HL-60 (cell line): ENCODE data around the gene WFS1.

Experiments used
- TF ChIP-seq, protein P1 (sequence below): IDR thresholded peaks from 2 replicates; pipeline ENCODE4 v1.6.1; 2012; ENCODE audit warnings: low read depth; ENCODE audit not compliant: insufficient replicate concordance
- TF ChIP-seq, protein P2 (sequence below): IDR thresholded peaks from one replicate; pipeline ENCODE4 v1.5.1; 2011; ENCODE audit warnings: low read length, control low read depth, inconsistent platforms; ENCODE audit not compliant: insufficient read depth

DNA sequence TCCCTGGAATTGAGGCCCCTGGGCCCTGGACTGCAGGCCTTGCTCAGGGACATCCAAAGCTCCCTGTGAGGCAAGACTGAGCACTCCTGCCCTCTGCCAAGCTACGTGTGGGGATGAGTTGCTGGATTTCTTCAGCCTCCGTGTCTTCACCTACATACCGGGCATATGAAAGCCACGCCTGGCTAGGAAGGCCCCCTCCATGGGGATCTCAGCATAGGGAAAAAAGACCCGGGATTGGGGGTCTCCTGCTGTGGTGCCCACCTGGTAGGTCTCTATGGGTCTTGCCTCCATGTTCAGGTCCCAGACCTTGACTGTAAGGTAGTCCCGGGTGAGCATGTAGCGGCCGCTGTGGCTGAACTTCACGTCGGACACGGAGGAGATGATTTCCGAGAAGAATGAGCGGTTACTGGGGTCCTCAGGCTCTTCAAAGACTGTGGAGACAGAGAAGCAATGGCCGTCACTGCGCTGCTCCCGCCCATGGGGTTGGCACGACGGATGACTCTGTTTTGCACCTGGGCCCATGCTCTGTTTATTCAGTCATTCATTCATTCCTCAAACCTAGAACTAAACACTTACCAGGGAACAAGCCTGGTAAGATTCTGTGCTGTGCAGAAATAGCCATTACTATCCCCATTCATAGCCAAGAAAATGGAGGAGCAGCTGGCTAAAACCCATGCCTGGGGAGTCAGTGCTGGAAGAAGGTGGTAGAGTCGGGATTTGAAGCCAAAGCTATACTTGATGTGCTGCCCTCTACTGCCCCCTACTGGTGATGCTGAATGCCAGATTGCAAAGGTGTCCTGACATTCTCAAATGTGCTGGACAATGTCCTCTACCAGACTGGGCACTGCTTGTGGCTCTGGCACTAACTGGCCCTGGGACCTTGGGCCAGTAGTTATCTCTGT lies 63.9 kb downstream of the WFS1 start:
- TF ChIP-seq, protein P1, sequence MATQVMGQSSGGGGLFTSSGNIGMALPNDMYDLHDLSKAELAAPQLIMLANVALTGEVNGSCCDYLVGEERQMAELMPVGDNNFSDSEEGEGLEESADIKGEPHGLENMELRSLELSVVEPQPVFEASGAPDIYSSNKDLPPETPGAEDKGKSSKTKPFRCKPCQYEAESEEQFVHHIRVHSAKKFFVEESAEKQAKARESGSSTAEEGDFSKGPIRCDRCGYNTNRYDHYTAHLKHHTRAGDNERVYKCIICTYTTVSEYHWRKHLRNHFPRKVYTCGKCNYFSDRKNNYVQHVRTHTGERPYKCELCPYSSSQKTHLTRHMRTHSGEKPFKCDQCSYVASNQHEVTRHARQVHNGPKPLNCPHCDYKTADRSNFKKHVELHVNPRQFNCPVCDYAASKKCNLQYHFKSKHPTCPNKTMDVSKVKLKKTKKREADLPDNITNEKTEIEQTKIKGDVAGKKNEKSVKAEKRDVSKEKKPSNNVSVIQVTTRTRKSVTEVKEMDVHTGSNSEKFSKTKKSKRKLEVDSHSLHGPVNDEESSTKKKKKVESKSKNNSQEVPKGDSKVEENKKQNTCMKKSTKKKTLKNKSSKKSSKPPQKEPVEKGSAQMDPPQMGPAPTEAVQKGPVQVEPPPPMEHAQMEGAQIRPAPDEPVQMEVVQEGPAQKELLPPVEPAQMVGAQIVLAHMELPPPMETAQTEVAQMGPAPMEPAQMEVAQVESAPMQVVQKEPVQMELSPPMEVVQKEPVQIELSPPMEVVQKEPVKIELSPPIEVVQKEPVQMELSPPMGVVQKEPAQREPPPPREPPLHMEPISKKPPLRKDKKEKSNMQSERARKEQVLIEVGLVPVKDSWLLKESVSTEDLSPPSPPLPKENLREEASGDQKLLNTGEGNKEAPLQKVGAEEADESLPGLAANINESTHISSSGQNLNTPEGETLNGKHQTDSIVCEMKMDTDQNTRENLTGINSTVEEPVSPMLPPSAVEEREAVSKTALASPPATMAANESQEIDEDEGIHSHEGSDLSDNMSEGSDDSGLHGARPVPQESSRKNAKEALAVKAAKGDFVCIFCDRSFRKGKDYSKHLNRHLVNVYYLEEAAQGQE = no peak
- TF ChIP-seq, protein P2, sequence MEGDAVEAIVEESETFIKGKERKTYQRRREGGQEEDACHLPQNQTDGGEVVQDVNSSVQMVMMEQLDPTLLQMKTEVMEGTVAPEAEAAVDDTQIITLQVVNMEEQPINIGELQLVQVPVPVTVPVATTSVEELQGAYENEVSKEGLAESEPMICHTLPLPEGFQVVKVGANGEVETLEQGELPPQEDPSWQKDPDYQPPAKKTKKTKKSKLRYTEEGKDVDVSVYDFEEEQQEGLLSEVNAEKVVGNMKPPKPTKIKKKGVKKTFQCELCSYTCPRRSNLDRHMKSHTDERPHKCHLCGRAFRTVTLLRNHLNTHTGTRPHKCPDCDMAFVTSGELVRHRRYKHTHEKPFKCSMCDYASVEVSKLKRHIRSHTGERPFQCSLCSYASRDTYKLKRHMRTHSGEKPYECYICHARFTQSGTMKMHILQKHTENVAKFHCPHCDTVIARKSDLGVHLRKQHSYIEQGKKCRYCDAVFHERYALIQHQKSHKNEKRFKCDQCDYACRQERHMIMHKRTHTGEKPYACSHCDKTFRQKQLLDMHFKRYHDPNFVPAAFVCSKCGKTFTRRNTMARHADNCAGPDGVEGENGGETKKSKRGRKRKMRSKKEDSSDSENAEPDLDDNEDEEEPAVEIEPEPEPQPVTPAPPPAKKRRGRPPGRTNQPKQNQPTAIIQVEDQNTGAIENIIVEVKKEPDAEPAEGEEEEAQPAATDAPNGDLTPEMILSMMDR = peak; percentile 25
